SKM-1 (cell line): Measurements from ENCODE around the gene BLVRB.

Experiments
- DNase-seq: peaks from one replicate; lab custom pipeline; 2025; ENCODE audit not compliant: unreplicated experiment; lab: John Stamatoyannopoulos, UW

Gene BLVRB

DNA sequence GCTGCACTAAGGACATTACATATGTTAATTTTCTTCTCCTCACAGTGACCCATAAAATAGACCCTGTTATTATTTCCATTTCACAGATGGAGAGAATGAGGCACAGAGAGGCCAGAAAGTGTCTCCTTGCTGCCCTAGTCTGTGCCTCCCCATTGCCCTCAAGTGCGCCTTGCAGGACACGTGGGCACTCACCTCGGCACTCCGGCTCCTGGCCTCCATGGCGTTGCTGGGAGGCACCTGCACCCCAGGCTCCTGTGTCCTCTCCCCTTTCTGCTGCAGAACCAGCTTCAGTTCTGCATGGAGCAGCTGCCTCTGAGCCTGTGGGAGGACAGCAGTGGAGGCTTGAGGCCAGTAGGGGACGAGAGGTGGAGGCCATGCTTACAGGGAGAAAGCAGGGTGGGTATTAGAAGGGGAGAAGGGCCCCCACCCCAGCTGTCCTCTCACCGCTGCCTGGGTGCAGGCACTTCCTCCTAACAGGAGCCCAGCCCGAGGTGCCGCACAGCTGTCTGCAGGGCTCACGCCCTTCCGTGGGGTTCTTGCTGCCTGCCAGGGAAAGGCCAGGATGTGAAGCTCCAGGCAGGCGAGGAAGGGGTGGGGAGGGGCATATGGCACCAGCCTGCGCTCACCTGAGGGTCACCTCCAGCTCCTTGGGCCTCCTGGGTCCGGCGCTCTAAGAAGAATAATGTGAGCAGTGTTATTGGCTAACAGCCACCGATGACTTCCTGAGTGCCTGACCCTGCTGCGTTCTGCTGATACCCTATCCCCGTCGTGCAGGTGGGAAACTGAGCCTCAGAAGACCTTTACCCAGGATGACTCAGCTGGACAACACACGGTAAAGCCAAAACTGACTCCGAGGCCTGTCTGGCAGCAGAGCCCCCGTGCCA lies 57.6 kb downstream of the BLVRB start:
- DNase-seq = no peak

DNA sequence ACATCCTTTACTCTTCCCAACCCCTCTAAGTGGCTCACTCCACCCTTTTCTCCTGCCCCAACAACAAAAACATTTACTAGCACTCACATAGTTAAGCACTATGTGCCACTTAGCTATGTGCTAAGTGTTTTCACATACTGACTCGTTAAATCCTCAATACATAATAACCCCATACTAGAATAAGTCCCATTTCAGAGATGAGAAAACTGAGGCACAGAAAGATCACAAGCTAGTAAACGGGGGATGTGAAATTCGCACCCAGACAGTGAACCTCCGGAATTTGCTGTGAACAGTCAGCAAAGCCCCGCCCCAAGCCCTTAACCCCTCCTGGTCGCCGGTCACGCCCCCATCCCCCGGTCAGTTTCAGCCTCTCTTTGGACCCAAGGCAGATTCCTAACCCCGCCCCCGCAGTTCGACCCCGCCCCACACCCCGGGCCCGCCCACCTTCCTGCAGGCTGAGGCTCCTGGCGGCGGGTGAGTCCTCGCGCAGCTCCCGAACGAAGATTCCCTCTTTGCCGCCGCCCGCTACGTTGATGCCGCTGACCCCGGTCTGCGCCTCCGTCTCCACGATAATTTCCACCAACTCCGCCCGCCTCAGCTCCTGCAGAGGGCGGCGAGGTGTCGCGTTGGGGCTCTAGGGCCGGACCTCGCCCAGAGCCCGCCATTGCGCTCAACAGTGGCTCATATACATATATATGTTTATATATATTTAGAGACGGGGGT lies 62.1 kb downstream of the BLVRB start:
- DNase-seq = peak; percentile 85

DNA sequence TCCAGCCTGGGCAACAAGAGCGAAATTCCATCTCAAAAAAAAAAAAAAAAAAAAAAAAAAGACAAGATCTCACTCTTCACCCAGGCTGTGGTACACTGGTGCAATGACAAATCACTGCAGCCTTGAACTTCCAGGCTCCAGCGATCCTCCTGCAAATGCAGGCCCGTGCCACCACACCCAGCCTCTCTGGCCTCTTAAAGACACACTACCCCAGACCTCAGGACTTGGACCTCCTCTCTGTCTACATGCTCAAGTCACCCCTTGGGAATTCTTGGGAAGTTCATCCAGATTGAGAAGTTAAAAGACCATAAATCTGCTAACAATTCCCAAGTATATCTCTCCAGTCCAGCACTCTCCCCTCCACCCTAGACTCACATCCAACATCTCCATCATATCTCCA lies 65.0 kb downstream of the BLVRB start:
- DNase-seq = no peak

DNA sequence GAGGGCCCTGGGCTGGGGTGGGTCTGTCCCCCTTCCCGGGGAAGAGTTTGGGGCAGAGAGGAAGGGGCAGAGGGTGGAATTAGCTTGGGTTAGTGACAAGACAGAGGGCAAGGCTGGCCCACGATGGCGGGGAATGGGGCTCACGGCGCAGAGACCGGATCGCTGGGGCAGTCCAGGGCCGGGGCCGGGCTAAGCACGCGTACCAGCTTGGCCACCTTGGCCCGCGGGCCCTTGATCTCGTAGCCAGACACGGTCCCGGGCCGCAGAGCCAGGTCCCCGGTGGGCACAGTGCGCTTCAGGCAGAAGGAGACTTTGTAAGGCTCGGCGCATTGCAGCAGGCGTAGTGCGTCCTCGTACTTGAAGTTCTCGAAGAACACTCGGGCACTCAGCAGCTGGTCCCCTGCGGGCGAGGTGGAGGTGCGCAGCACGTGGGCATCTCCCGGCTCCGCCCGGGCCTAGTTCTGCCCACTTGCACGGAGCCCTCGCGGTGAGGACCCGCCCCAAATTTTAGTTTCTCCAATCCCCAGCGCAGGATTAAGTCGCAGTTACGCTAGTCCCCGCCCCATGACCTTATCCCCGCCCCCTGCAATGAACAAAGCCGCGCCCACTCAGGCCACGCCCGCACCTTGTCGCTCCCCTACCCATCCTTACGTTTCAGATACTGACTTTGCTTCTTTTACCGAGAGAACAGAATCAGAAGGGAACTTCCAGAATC lies 67.0 kb downstream of the BLVRB start:
- no peak for DNase-seq
